ENCODE data around the gene LELP1.

DNA sequence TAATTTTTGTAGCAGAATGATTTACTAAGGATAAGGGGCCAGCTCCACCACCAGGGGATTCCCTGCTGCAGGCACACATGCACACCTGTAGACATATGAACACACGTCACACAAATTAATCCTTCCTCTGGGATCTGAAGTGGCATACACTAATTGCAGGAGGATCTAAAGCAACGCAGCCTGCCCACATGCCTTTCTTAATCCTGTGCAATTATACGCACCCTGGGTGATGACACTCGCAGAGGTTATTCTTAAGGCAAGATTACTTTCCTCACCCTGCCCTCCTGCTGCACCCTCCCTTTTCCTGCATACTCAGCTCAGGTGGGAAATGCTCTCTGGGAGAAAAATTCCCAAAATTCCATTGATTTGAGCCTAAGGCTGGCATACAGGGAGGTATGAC, 48.8 kb downstream of the LELP1 start:
- TF ChIP-seq, protein P1, sequence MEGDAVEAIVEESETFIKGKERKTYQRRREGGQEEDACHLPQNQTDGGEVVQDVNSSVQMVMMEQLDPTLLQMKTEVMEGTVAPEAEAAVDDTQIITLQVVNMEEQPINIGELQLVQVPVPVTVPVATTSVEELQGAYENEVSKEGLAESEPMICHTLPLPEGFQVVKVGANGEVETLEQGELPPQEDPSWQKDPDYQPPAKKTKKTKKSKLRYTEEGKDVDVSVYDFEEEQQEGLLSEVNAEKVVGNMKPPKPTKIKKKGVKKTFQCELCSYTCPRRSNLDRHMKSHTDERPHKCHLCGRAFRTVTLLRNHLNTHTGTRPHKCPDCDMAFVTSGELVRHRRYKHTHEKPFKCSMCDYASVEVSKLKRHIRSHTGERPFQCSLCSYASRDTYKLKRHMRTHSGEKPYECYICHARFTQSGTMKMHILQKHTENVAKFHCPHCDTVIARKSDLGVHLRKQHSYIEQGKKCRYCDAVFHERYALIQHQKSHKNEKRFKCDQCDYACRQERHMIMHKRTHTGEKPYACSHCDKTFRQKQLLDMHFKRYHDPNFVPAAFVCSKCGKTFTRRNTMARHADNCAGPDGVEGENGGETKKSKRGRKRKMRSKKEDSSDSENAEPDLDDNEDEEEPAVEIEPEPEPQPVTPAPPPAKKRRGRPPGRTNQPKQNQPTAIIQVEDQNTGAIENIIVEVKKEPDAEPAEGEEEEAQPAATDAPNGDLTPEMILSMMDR (IDR thresholded peaks at IDR 0.05) = no peak
- no peak for TF ChIP-seq POLR2A (IDR thresholded peaks at IDR 0.05)

All from uterus (tissue), 2 donors.